ENCODE data around the gene SORCS2.

Gene SORCS2

GRCh38 chr4:7338876-7339623 lies 146.7 kb downstream of the SORCS2 start:
- Histone ChIP-seq H3K4me1 (ENCODE audit: insufficient read depth, low read length) (peaks cover 8% of the 10 kb centered on the region; the same call in 1 of the 2 replicates), H3K9me3 (ENCODE audit: control insufficient read depth, insufficient read depth, low read length) (no peaks in the 10 kb centered on the region)

DNA sequence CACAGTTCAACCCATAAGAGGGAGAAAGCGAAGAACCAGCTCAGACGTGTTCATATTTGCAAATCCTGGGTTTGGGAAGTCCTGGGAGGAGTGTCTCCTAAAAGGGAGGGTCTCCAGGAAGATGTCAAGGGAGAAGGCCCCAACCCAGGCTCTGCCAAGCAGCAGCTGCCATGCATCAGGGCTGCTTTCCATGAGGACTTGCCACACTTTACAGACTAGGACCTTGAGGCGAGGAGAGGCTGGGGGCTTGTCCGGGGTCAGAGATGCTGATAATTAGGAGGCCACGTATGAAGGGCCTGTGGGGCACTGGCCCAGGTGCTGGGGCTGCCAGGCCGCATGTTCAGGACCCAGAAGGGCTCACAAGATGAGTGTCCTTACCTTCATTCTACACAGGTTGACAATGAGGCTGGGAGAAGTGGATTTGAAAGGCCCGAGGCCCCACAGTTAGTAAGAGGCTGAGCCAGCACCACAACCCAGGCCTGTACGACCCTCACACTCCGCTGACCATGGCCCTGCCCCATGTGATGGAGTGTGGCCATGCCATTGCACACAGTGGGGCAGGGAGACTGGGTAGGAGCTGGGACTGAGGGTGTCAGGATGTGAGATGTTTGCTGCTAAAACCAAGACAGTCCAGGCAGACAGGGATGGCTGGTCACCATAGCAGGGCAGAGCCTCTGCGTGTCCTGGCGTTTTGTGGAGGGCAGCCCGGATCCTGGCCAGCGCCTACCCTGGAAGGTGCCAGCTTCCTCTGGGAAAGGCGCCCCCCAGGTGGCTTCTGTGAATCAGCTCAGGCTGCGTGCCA lies 147.6 kb downstream of the SORCS2 start:
- Histone ChIP-seq H3K4me1 (ENCODE audit: insufficient read depth, low read length) (peaks cover 7% of the 10 kb centered on the region; the same call in 1 of the 2 replicates), H3K36me3 (ENCODE audit: insufficient read depth, low read length) (no peaks in the 10 kb centered on the region), H3K9me3 (ENCODE audit: control insufficient read depth, insufficient read depth, low read length) (no peaks in the 10 kb centered on the region), H3K9ac (ENCODE audit: low read depth, low read length) (no peak overlapping the region)

More at GRCh38 chr4:7338876-7339623, 146.7 kb downstream of the SORCS2 start:
- Histone ChIP-seq H3K9ac (ENCODE audit: low read depth, low read length) (no peak overlapping the region), H3K36me3 (ENCODE audit: insufficient read depth, low read length) (no peaks in the 10 kb centered on the region)

DNA sequence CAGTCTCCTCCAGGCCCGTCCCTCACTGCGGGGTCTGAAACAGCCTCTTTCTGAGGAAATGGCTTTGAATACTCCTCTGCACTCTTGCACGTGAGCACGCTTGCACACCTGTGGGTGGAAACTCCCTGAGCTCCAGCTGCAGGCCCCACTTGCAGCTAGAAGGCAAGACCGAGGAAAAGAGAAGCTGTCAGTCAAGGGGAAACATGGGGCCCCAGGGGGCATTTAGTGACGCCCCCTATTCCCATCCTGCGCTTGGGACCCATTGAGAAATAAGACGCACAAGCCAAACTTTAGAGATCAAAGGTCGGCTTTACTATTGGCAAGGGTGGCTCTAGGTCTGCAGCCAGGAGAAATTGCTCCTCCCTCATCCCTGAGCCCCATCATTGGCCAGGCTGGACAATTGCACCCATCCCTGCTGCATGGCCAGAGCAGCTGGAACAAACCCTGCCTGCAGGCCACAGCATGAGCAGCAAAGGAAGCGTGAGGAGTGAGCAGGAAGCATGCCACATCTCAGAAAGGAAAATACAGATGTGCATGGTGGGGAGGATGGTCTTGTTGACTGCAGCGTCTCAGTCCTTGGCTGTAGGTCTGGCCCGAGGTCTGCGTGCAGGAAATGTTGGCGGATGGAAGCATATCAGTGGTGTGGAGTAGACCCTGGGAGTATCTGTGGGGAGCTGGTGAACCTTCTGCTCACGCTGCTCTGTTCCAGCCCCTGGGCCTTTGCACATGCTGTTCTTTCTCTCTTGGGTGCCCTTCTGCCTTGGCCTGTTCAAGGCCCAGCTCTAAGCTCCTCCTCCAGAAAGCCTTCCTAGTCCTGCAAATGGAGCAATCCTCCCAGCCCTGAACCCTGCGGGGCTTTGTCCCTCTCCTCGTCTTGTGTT lies 148.5 kb downstream of the SORCS2 start:
- Histone ChIP-seq H3K4me1 (ENCODE audit: insufficient read depth, low read length) (no peaks in the 10 kb centered on the region), H3K9ac (ENCODE audit: low read depth, low read length) (no peak overlapping the region), H3K36me3 (ENCODE audit: insufficient read depth, low read length) (no peaks in the 10 kb centered on the region), H3K9me3 (ENCODE audit: control insufficient read depth, insufficient read depth, low read length) (no peaks in the 10 kb centered on the region)

DNA sequence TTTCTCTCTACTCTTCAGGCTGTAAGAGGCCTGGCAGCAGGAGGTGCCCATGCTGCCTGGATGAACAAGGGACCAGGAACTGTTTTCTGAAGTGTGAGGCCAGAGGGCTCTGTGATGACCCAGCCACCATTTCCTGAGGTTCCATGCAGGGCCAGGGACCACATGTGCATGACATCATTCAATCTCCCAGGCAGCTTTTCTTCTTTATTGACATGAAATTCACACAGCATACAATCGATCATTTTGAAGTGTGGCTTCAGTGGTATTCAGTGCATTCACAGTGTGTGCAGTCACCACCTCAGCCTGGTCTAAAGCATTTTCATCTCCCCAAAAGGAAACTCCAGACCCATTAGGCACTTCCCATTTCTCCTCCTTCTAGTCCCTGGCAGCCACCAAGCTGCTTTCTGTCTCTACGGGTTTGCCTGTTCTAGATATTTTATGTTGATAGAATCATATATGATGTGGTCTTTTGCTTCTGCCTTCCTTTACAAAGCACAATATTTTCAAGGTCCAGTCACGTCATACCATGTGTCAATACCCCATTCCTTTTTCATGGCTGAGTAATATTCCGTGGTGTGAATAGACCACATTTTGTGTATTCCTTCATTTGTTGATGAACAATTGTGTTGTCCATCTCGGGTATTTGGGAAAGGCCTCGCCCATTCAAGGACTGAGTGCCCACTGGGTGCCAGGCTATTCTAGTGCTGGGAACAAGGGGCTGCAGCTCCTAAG lies 149.3 kb downstream of the SORCS2 start:
- H3K4me1 ChIP-seq (ENCODE audit: insufficient read depth, low read length), result no peaks in the 10 kb centered on the region
- H3K9me3 ChIP-seq (ENCODE audit: control insufficient read depth, insufficient read depth, low read length), result no peaks in the 10 kb centered on the region; the same call in 1 of the 2 replicates

DNA sequence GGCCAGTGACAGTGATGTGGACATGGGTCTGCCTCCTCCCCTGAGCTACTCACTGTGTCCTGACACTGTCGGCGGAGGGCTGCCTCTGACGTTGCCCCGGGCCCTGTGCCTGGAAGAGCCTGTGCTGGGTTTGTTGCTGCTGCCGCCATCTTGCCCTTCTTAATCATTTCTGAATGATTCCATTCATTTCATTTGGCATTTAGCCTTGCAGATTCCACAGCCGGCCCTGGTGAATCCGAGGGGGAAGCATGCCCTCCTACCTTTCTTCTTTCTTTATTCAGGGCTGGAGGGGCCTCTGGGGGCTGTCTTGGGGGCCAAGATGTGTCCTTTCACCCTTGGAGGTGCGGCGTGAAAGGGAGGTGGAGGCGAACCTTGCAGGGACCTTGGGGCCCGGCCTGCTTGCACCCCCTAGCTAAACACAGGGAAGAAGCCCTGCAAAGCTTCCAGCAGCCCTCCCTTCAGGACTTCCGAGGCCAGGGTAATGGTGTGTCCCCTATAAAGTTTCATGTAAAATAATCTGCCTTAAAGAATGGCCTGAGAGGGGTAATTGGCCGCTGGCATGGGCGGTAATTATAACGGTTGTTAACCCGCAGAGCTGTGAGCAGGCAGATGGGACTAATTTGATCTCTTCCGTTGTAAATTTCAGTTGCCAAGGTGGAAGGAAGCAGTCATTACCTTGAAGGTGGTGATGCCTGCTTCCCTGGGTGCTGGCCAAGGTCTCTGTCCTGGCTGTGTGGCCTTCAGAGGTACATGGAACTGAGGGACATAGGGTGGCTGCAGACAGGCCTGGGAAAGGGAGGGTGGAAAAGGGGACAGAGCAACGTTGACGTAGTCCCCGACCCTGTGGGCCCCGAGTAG lies 150.1 kb downstream of the SORCS2 start:
- Histone ChIP-seq H3K9me3 (ENCODE audit: control insufficient read depth, insufficient read depth, low read length) (no peaks in the 10 kb centered on the region; the same call in 1 of the 2 replicates), H3K9ac (ENCODE audit: low read depth, low read length) (no peak overlapping the region), H3K36me3 (ENCODE audit: insufficient read depth, low read length) (no peaks in the 10 kb centered on the region), H3K4me1 (ENCODE audit: insufficient read depth, low read length) (no peaks in the 10 kb centered on the region)

More for the DNA sequence above, 149.3 kb downstream of the SORCS2 start:
- Histone ChIP-seq H3K36me3 (ENCODE audit: insufficient read depth, low read length) (no peaks in the 10 kb centered on the region), H3K9ac (ENCODE audit: low read depth, low read length) (no peak overlapping the region)

DNA sequence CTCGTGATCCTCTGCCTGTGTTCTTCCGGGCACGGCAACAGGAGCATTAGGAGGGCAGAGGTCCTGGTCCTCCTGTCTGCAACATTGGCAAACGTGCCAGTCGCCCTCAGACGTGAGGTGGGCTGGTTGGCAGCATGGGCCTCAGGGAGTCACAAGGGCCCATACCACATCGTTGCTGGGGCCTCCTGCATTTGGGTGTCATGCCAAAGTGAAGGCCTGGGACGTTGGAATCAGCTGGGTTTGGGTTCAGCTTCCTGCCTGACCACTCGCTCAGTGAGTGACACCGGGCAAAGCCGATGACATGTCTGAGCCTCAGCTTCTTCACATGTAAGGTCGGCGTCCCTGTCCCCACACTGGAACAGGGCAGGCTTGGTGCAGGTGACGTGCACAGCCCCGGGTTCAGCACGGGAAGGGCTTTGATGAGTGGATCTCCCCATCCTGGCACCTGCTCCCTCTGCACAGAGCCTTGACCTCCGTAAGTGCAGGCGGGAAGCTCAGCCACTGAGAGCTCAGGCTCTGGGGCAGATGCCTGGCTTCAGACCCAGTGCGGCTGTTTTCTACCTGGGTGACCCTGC lies 150.8 kb downstream of the SORCS2 start:
- Histone ChIP-seq H3K9me3 (ENCODE audit: control insufficient read depth, insufficient read depth, low read length) (no peaks in the 10 kb centered on the region; the same call in 1 of the 2 replicates), H3K36me3 (ENCODE audit: insufficient read depth, low read length) (no peaks in the 10 kb centered on the region), H3K9ac (ENCODE audit: low read depth, low read length) (no peak overlapping the region)

DNA sequence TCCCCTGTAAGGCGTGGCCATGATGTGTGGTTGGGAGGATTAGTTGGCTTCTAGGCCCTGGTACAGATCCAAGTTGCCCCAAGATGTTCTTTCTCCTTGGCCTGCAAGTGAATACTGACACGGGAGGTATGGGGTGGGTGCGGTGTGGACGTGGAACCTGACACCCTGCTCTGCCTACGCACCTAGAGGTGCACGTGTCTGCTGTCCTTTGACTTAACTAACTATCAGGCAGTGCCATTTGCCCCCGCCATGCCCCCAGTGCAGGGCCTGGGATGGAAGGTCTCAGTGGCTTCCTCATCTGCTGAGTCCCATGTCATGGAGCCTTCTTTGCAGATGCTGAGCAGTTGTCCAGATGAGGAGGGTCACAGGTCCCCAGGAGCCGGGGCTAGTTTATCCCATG lies 151.6 kb downstream of the SORCS2 start:
- H3K9me3 ChIP-seq (ENCODE audit: control insufficient read depth, insufficient read depth, low read length), result no peaks in the 10 kb centered on the region; the same call in 1 of the 2 replicates
- no peaks in the 10 kb centered on the region for H3K4me1 ChIP-seq (ENCODE audit: insufficient read depth, low read length)
- H3K9ac ChIP-seq (ENCODE audit: low read depth, low read length), result no peak overlapping the region
- H3K36me3 ChIP-seq (ENCODE audit: insufficient read depth, low read length), result no peaks in the 10 kb centered on the region

More for the DNA sequence above, 150.8 kb downstream of the SORCS2 start:
- H3K4me1 ChIP-seq (ENCODE audit: insufficient read depth, low read length), result no peaks in the 10 kb centered on the region

- Histone ChIP-seq H3K9ac (ENCODE audit: low read depth, low read length) (no peak overlapping the region), H3K9me3 (ENCODE audit: control insufficient read depth, insufficient read depth, low read length) (no peaks in the 10 kb centered on the region; the same call in 1 of the 2 replicates), H3K36me3 (ENCODE audit: insufficient read depth, low read length) (no peaks in the 10 kb centered on the region), H3K4me1 (ENCODE audit: insufficient read depth, low read length) (no peaks in the 10 kb centered on the region)
Observed at GRCh38 chr4:7344636-7345155, 152.4 kb downstream of the SORCS2 start.

DNA sequence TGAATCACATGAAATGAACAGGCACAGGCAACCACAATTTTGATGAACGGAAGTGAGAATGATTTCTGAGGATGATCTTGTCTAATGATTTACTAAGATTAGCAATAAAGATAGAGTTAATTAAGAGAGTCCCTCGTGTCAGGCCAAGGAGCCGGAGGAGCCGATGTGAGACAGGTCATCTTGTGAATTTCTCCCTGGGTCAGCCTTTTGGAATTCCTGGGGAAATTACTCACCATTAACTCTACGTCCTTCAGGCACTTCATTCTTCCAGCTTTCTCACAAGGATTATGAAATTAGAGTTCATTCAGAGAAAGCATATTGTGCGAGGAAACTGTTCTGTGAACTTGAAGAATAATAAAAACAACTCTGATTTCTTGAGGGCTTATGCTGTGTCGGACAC lies 155.6 kb downstream of the SORCS2 start:
- Histone ChIP-seq H3K4me1 (ENCODE audit: insufficient read depth, low read length) (no peaks in the 10 kb centered on the region), H3K9ac (ENCODE audit: low read depth, low read length) (no peak overlapping the region), H3K36me3 (ENCODE audit: insufficient read depth, low read length) (no peaks in the 10 kb centered on the region), H3K9me3 (ENCODE audit: control insufficient read depth, insufficient read depth, low read length) (no peaks in the 10 kb centered on the region; the same call in 1 of the 2 replicates)

GRCh38 chr4:7348946-7349900 lies 156.9 kb downstream of the SORCS2 start:
- Histone ChIP-seq H3K36me3 (ENCODE audit: insufficient read depth, low read length) (no peaks in the 10 kb centered on the region), H3K9me3 (ENCODE audit: control insufficient read depth, insufficient read depth, low read length) (no peaks in the 10 kb centered on the region; the same call in 1 of the 2 replicates), H3K9ac (ENCODE audit: low read depth, low read length) (no peak overlapping the region), H3K4me1 (ENCODE audit: insufficient read depth, low read length) (no peaks in the 10 kb centered on the region)

DNA sequence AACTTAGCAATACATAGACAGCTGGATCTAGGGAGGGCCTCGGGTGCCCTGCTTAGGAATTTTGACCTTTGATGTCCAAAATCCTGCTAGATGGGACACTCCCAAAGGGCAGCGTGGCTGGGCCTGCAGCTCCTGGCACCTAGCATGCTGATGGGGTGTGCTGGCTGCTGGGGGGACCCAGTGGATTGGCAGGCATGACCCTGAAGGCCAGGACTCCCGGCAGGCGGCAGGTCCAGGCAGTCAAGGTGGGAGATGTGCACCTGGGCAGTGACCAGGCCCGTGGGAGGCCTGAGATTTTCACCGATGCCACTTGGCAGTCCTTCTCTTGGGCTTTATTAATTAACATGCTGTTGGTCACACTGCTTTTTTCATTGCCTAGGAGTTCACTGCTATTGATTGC lies 158.1 kb downstream of the SORCS2 start:
- H3K9ac ChIP-seq (ENCODE audit: low read depth, low read length), result no peak overlapping the region
- H3K9me3 ChIP-seq (ENCODE audit: control insufficient read depth, insufficient read depth, low read length), result no peaks in the 10 kb centered on the region; the same call in 1 of the 2 replicates
- no peaks in the 10 kb centered on the region for H3K36me3 ChIP-seq (ENCODE audit: insufficient read depth, low read length)
- H3K4me1 ChIP-seq (ENCODE audit: insufficient read depth, low read length), result no peaks in the 10 kb centered on the region
